Cardiac septum (tissue), 1 donor: ENCODE data around the gene RPUSD3. TPM values are rescaled to one million over a fixed set of nuclear protein-coding genes. Genes with fewer than 3 reads are reported as not detected.
A peak's percentile ranks its signal among the peaks of the same experiment; 100 is the strongest.

ENCODE experiments used
- DNase-seq: peaks from one replicate; pipeline ENCODE4 v3.0.0-alpha.2; 2020; ENCODE audit warnings: low spot score
- intact Hi-C: fragments of 100-400 bp; cut with DNase I; formaldehyde crosslinking; loops from one replicate; pipeline ENCODE4 v1.14.0; 2022
- total RNA-seq: library from RNA; stranded (reverse); fragmentation: NEBNext Ultra II Directional; extraction: Animal tissue kit (Norgen Biotek cat#: 25700); gene quantifications from one replicate; pipeline ENCODE4 v1.2.1, GENCODE V29; 2021
- donor health status: DM: no; HTN: no; CAD: no.

The RPUSD3 gene
- total RNA-seq, 1 donor from 2014 or later = 28.3 TPM

DNA sequence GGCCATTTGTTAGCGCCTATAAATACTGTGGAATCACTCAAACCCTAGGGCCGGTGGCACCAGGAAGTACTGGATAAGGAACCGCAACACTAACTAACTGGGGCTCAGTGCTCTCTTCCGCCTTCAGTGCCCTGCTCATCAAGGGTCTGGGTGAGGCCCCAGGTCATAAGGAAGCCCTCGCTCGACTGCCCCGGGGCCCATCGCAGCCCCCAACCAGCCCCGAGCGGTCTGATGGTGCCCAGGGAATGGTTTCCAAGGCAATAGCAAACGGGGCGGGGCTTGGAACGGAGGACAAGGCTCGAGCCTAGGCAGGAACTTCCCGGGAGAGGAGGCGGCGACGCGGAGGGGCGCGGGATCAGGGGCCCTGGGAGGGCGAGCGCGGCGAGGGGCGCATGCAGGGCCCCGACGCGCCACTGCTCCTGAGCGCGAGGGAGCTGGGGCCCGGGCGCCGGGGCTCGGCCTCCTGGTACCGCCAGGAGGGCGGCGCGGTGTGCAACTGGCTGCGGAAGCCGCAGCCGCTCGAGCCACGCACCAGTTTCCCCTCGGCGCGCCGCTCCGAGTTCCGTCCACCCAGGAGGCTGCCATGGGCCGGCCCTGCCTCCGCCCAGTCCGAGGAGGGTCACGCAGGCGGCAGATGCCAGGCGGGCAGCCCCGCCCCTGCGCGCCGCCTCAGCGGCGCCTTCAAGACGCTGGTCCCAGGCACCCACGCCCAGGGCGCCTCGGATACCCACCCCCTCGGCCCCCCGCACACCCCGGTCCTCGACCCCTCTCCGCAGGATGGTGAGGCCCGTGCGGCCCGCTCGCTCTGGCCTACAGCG lies 34.0 kb downstream of the RPUSD3 start, which contains the start of gene TTLL3:
Gene TTLL3, plus strand, starts transcription at position 648 of the 818 bp plus-strand sequence. CDS start 400 bp downstream, outside the sequence.
- DNase-seq = peak; percentile 89
- intact Hi-C loops = loop anchor here (1.0 kb wide), 1 partner anchor 18 kb away; the partner anchor contains the start of gene TADA3

DNA sequence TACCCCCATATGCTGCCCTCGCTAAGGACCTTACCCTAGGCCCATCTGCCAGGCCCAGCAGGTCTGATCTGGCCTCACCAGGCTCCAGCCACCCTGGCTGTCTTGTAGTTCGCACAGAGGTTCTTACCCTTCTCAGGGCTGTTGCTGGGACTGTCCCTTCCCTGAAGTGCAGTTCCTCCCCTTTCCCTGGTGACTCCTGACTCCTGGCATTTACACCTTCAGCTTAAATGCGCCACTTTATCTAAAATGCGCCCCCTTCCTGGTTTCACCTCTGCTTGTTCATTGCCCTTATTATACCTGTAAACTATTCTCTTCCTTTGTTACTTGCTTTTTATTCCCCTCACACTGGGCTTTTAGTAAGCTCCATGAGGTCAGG lies 34.6 kb downstream of the RPUSD3 start:
- no peak for DNase-seq
- intact Hi-C loops = no loop called here

DNA sequence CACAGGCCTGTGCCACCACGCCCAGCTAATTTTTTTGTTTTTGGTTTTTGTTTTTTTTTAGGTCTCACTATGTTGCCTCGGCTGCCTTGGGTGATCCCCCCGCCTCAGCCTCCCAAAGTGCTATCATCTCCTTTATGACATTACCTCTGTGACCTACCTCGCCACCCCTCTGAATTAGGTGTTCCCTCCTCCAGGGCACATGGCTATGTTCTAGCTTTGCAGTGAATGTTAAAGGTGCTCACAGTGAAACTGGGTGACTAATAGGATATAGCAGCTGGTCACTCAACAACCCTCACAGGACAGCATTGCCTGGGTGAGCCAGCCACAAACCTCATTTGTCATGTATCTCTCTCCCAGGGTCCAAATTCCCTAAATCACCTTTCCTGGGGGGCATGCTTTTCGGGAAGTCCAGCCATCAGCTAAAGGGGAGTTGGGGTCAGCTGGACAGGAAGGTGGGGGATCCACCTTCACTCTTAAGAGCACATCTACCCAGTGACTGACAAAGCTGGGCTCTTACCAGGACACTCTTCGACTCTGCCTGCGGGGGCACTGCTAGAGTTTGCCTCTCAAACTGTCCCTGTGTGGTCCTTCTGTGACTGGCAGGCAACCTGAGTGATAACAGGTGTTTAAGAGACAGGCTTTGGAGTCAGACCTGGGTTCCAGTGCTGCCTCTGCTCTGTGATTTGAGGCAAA lies 35.3 kb downstream of the RPUSD3 start:
- no peak for DNase-seq
- intact Hi-C loops = no loop called here

DNA sequence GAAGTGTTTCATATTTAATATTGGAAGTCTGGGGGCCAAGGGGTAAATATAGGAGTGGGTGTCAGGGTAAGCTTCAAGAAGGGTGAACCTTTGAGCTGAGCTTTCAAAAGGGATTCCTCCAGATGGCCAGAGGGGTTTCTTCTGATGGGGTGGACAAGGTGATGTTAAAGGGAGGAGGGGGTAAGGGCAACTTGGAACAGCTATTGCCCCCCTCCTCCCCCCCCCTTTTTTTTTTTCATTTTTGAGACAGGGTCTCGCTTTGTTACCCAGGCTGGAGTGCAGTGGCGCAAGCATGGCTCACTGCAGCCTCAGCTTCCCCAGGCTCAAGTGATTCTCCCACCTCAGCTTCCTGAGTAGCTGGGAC lies 35.8 kb downstream of the RPUSD3 start:
- intact Hi-C loops = no loop called here
- no peak for DNase-seq

DNA sequence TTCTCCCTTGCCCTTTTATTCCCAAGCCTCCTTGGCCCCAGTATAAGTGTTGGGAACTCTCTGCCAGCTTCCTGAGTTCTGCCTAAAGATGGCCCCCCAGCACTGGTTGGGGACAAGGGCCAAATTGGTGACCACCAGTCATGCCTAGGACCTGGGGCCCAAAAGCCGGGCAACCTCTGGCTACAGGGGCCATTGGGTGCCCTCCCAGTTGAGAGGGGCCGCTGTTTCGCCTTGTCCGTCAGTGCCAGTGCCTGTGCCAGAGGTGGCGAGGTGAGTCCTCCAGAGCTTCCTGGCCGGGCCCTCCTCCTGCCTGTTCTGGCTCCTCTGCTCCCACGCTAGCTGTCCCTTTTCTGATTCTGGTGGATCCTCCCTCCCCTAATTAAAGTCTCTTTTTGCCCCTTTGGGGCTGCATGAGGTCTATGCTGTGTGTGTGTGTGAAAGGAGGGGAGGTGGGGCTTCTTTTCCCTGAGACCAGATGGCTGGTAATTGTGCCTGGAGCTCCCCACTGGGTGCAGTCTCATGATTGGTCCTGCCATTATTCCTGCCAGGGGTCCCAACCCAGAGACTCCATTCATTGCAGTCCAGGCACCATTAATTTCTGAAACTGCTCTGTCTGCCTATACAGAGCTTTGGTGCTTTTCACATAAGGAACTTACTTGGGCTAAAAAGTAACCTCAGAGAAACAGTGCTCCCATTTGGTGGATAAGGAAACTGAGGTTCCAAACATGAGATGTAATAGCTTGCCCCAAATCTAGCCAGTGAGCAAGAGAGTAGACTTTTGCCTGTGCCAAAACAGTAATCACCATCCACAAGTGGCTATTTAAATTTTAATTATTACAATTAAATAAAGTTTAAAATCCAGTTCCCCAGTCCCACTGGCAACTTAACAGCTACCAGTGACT lies 36.9 kb downstream of the RPUSD3 start:
- no peak for DNase-seq
- intact Hi-C loops = no loop called here

DNA sequence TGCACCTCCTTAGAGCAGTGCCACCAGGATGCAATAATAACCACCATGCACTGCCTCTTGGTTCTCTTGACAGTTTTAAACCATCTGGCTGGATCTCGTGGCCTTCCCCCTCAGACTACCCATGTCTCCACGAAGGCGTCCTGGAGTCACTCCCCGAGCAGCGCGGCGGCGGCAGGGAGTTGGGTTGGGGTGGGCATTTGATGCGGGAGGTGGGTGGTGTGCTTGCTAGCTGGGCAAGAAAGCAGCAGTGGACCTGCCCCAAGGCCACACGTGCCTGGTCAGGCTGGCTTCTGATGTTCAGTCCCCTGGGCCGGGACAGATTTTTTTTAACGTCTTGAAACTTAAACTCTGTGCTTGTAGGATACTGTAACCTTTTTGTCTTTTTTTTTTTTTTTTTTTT lies 37.7 kb downstream of the RPUSD3 start:
- intact Hi-C loops = no loop called here
- no peak for DNase-seq

DNA sequence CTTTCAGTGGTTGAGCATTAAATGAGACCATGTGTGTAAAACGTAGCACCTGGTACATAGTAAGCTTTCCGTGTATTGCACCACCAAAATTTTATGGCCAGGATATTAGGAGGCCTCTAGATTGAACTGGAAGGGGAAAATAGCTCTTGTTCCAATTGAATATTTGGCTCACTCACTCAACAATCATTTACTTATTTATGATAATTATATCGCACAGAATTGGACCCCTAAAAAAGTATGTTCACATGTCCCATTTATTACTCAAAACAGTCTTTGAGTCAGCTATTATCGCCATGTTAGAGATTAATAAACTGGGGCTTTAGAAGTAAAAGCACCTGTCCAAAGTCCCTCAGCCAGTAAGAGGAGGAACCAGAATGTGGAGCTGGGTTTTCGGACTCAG lies 38.8 kb downstream of the RPUSD3 start:
- intact Hi-C loops = no loop called here
- DNase-seq = no peak

DNA sequence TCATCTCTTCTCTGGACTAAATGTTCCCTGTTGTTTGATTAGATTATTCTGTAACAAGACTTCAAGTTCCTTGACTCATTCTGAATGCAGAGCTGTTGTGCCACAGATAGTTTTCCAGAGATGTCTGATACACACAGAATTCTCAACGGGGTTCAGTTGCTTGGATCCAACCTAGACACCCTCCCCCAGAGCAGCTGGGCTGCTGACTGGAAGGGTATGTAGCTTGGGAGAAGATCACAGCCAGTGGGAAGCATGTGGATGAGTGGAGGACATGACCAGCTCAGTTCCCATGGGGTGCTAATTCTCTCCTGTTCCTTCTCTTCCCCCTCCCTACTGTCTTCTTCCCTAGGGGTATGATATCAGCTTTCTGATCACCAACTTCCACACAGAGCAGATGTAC lies 40.3 kb downstream of the RPUSD3 start:
- DNase-seq = no peak
- intact Hi-C loops = no loop called here

DNA sequence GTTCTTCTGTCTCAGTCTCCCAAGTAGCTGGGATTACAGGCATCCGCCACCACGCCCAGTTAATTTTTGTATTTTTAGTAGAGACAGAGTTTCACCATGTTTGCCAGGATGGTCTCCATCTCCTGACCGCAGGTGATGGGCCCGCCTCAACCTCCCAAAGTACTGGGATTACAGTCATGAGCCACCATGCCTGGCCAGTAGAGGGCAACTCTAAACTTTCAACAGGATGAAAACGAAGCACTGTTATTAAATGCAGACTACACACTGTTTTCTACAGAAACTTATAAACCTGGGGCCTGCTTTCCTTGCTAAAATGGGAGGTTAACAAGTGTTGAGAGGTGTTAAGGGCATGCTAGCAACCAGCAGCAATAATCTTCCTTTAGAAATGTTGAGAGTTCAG lies 43.3 kb downstream of the RPUSD3 start:
- intact Hi-C loops = no loop called here

DNA sequence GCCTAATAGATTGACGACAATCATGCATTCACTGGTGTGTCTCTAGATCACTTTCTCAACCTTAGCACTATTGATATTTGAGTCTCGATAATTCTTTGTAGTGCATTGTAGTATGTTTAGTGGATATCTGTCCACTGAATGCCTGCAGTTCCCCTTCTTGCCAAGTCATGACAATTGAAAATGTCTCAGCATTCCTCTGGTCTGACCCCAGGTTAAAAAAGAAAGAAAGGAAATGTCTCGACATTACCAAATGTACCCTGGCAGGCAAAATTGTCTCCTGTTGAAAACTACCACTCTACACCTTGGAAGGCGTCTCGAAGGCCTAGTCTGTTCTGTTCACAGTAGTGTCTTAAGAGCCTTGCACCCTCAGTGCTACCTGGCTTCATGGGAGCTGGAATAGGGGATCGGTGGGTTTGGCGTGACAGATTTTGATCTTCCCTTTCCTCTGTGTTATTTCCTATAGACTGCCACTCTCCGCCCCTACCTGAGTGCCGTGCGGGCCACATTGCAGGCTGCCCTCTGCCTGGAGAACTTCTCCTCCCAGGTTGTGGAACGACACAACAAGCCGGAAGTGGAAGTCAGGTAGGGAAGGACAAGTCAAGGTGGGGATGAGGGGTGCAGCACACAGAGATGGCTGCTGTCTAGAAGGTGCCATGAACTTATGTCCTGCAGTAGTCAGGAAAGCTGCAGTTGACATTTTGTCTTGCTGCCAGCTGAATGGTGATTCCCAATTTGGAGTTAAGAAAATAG lies 46.4 kb downstream of the RPUSD3 start:
- no peak for DNase-seq
- intact Hi-C loops = no loop called here

More for the DNA sequence above, 43.3 kb downstream of the RPUSD3 start:
- DNase-seq = no peak

DNA sequence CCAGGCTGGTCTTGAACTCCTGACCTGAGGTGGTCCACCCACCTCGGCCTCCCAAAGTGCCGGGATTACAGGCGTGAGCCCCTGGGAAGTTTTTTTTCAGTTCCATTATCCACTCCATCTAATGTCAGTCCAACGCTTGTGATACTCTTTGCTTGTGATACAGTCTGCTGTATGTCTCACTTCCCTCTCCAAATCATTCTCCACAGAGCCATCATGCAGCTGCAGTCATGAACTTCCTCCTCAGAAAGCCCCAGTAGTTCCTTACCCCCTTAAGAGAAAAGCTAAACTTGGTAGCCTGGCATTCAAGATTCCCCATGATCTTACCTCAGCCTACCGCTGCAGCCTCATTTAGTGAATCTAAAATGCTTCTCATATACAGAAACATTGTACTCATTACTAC lies 48.6 kb downstream of the RPUSD3 start:
- no peak for DNase-seq
- intact Hi-C loops = no loop called here

DNA sequence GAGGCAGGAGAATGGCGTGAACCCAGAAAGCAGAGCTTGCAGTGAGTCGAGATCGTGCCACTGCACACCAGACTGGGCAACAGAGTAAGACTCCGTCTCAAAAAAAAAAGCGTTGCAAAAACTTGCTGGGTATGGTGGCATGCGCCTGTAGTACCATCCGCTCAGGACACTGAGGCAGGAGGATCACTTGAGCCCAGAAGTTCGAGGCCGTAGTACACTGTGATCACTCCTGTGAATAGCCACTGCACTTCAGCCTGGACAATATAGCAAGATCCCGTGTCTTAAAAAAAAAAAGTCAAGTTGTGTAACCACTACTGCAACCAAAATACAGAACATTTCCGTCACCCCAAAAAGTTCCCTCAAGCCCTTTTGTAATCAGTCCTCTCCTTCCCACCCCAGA lies 49.4 kb downstream of the RPUSD3 start:
- no peak for DNase-seq
- intact Hi-C loops = loop anchor here (5.0 kb wide), 2 partner anchors 62 to 98 kb away; partner anchors contain the start of genes BRPF1 and JAGN1

DNA sequence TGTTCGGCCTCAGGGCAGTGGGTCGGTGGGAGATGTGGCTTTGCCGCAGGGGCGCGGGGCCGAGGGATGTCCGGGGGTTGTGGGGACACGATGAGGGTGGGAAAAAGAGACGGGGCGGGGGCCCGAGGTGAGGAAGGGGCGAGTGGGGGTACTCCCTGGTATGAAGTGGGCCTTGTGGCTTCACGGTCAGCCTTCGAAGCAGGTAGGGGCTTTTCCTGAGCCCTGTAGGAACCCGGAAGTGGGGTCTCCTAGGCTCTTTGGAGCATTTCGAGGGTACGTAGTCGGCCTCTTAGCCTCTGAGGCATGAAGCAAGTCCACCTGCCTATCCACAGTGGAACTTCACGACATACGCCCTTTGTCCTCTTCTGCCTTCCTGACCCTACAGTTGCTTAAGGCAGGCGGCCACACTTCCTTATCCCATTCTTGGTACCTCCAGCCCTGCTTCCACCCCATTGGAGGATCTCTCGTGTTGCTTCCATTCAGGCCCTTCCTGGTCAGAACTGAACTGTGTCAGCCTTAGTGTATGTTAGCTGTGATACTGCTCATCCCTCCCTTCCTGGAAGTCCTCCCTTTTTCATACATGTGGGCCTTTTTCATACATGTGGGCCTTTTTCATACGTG lies 50.5 kb downstream of the RPUSD3 start:
- intact Hi-C loops = loop anchor here (2.0 to 5.0 kb wide), 3 partner anchors 42 to 99 kb away; partner anchors contain the start of genes BRPF1 and JAGN1
- DNase-seq = no peak

DNA sequence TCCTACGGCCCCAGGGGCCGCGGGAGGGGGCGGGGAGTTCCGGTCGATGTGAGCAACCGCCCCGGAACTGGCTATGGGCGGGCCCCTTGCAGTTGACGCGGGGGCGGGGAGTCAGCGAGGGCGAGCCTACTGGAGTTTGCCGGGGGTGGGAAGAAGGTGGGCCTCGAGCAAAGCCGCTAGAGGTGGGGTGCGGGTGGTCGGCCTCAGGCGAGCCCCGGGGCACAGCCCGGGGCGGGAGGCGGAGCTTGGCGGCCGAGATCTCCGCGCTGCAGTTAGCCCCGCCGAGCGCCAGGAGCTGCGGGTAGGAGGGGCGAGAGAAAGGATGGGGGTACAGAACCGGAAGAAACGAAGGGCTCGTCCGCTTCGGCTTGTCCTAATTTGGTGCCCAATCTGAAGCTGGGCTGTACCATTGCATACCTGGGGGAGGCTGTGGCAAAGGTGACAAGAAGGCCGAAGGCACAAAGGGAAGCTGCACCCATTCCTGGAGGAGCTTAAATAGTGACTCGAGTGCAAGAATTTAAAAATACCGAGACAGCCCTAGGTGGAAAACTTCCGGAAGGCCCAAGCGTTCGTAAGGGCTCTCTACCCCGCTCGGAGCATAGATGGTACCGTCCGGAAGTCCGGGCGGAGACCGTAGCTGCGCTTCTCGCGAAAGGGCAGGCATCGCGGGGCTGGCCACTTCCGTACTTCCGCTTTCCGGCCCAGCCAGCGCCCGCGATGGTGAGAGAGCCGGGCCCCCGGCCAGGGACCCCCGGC lies 51.2 kb downstream of the RPUSD3 start, which contains the start of the genes ARPC4 and TADA3:
Gene ARPC4, plus strand, starts transcription at position 678 of the 756 bp plus-strand sequence. Its CDS starts 40 bp downstream, at position 718.
Gene TADA3, minus strand, starts transcription at position 69 of the 756 bp plus-strand sequence. CDS start 1,007 bp downstream, outside the sequence.
- intact Hi-C loops = loop anchor here (1.0 to 5.0 kb wide), 4 partner anchors 18 to 100 kb away; partner anchors contain the start of genes BRPF1, JAGN1 and TTLL3
- peak; percentile 97 for DNase-seq

DNA sequence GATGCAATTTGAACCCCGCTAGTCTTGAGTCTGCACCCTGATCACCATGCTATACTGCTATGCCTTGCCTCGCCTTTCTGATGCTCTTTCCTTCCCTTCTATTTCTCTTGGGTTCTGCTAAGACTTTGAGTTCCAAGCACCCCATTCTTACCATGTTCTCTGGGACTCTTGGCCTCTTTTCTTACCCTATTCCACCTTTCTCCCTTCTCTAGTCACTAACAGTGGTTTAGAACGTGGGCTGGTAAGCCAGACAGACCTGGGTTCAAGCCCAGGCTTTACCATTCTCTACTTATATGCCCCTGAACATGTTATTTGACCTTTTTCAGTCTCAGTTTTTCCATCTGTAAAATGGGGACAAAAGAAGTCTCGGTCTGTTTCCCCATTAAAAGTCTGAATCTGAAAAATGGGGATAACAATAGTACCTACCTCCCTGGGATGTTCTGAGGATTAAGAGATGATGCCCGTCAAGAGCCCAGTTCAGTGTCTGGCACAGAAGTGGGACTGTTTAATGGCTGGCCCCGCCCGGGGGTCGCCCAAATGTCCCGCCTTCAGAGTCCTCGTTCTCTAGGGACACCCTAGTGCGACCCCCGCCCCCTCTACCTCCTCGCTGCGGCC lies 51.9 kb downstream of the RPUSD3 start:
- intact Hi-C loops = loop anchor here (1.0 to 5.0 kb wide), 4 partner anchors 18 to 100 kb away; partner anchors contain the start of genes BRPF1, JAGN1 and TTLL3
- DNase-seq = no peak

DNA sequence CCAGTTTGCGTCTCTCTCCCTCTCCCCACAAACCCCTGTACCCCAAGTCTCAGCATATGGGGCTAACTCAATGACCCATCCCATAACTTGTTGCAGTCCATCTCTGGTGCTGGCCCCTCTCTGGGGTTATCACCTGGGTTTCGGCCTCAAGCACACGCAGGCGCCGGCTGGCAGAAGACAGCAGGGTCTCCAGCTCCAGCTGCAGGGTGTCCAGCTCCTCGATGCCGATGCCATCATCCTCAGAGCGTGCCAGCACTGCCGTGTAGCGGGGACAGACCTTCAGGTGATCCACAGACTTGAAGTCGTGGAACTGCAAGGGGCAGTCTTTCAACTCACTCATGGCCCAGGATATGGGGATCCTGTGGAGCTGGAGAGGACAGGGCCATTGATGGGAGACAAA lies 52.7 kb downstream of the RPUSD3 start:
- no peak for DNase-seq
- intact Hi-C loops = loop anchor here (5.0 kb wide), 2 partner anchors 59 to 101 kb away; partner anchors contain the start of genes BRPF1 and JAGN1
